NT2/D1 (cell line): ENCODE results near the gene PPP1R12B.
"Not testable (repeated sequence)": the region's sequence is repeated elsewhere in the genome, so short reads cannot be mapped to it uniquely, and the experiment has no call there.

Experiments
- SUZ12 ChIP-seq: IDR thresholded peaks from 2 replicates; pipeline ENCODE4 v1.6.1; 2011; ENCODE audit not compliant: insufficient read length, insufficient read depth; ENCODE audit errors: extremely low read depth
- ZNF274 ChIP-seq: IDR thresholded peaks from 2 replicates; pipeline ENCODE4 v1.6.1; 2011; ENCODE audit warnings: mild to moderate bottlenecking, low read depth, low read length

- not testable (repeated sequence) for TF ChIP-seq SUZ12, ZNF274
Observed at GRCh38 chr1:202483362-202483761, 134.9 kb downstream of the PPP1R12B start.
